PC-3 (cell line): Measurements from ENCODE around the gene GUCY2D. TPM values are rescaled to one million over a fixed set of nuclear protein-coding genes. Genes with fewer than 3 reads are reported as not detected.
"Not testable (repeated sequence)": the region's sequence is repeated elsewhere in the genome, so short reads cannot be mapped to it uniquely, and the experiment has no call there.

Experiments
- ATAC-seq: fragments of 200-7000 bp; cut with Tn5 transposase; 2 replicates; pipeline ENCODE4 v1.9.1; 2020; ENCODE audit warnings: mild to moderate bottlenecking, moderate library complexity
- Bru-seq: library from RNA; stranded (reverse); fragments of 400-500 nt; gene quantifications from one replicate; lab custom pipeline; 2021; lab: Mats Ljungman, UMichigan
- BruChase-seq, 2 experiments: library from RNA; stranded (reverse); fragments of 400-500 nt; gene quantifications; one replicate each; lab custom pipeline; 2021; lab: Mats Ljungman, UMichigan
- BruUV-seq: library from RNA; stranded (reverse); fragments of 400-500 nt; replicated peaks from 2 replicates; lab custom pipeline; 2021; lab: Mats Ljungman, UMichigan
- CTCF ChIA-PET: fragments of 300-600 bp; sonication (Branson Sonifier 250); formaldehyde crosslinking; loops from one replicate; lab custom pipeline; 2022; ENCODE audit warnings: antibody characterized with exemption; lab: Charles Lee
- POLR2A ChIA-PET: fragments of 300-600 bp; sonication (Branson Sonifier 250); formaldehyde crosslinking; loops from one replicate; lab custom pipeline; 2022; ENCODE audit warnings: antibody characterized with exemption; ENCODE audit not compliant: unreplicated experiment; lab: Charles Lee
- DNase-seq: peaks from one replicate; pipeline ENCODE4 v3.0.0-alpha.2; 2015
- H2AFZ ChIP-seq: fragments of 300-600 bp; sonication (generic); 2 replicates; pipeline ENCODE4 v1.6.0; 2016; ENCODE audit warnings: antibody characterized with exemption, low read length
- H3F3A ChIP-seq: fragments of 300-600 bp; sonication (generic); one replicate; pipeline ENCODE4 v1.6.0; 2017; ENCODE audit warnings: antibody characterized with exemption, low read length, control low read depth, mild to moderate bottlenecking; ENCODE audit not compliant: unreplicated experiment
- H3K27ac ChIP-seq: fragments of 300-600 bp; sonication (generic); 2 replicates; pipeline ENCODE4 v1.5.1; 2016; ENCODE audit warnings: mild to moderate bottlenecking, low read length
- H3K27me3 ChIP-seq: fragments of 300-600 bp; sonication (generic); 2 replicates; pipeline ENCODE4 v1.6.1; 2016; ENCODE audit warnings: low read length, mixed read lengths
- H3K36me3 ChIP-seq: fragments of 300-600 bp; sonication (generic); 2 replicates; pipeline ENCODE4 v1.6.1; 2016; ENCODE audit warnings: low read depth, mixed run types, low read length, mixed read lengths
- H3K4me1 ChIP-seq: fragments of 300-600 bp; sonication (generic); 2 replicates; pipeline ENCODE4 v1.5.1; 2016; ENCODE audit warnings: low read length; ENCODE audit not compliant: insufficient read depth
- H3K4me2 ChIP-seq: fragments of 300-600 bp; sonication (generic); 2 replicates; pipeline ENCODE4 v1.6.0; 2016; ENCODE audit warnings: low read length
- H3K4me3 ChIP-seq: fragments of 300-600 bp; sonication (generic); 2 replicates; pipeline ENCODE4 v1.5.1; 2016; ENCODE audit warnings: mild to moderate bottlenecking, low read length, mixed read lengths
- H3K79me2 ChIP-seq: fragments of 300-600 bp; sonication (generic); 2 replicates; pipeline ENCODE4 v1.6.1; 2017; ENCODE audit warnings: low read length, mixed read lengths
- H3K9ac ChIP-seq: fragments of 300-600 bp; sonication (generic); 2 replicates; pipeline ENCODE4 v1.6.0; 2016; ENCODE audit warnings: mild to moderate bottlenecking, low read length
- H3K9me2 ChIP-seq: fragments of 300-600 bp; sonication (generic); replicated peaks from 2 replicates; pipeline ENCODE4 v1.6.1; 2016; ENCODE audit warnings: mixed run types, low read length, mixed read lengths
- H3K9me3 ChIP-seq: fragments of 300-600 bp; sonication (generic); 2 replicates; pipeline ENCODE4 v1.6.1; 2016; ENCODE audit warnings: low read length, mixed read lengths
- H4K20me1 ChIP-seq: fragments of 300-600 bp; sonication (generic); 2 replicates; pipeline ENCODE4 v1.6.1; 2016; ENCODE audit warnings: low read length, mixed read lengths
- CTCF ChIP-seq: fragments of 300-600 bp; sonication (generic); conservative IDR thresholded peaks from 2 replicates; pipeline ENCODE4 v1.5.1; 2017; ENCODE audit warnings: antibody characterized with exemption, low read depth, mild to moderate bottlenecking, low read length
- EZH2 ChIP-seq: fragments of 300-600 bp; sonication (generic); IDR thresholded peaks from one replicate; pipeline ENCODE4 v1.6.1; 2017; ENCODE audit warnings: antibody characterized with exemption, mild to moderate bottlenecking, low read length; ENCODE audit not compliant: unreplicated experiment
- EZH2phosphoT487 ChIP-seq: fragments of 300-600 bp; sonication (generic); IDR thresholded peaks from 2 replicates; pipeline ENCODE4 v1.6.1; 2018; ENCODE audit warnings: mild to moderate bottlenecking, antibody characterized with exemption, low read length, borderline replicate concordance
- intact Hi-C: fragments of 100-400 bp; cut with micrococcal nuclease; formaldehyde crosslinking; loops from 2 replicates; pipeline ENCODE4 v1.9.0; 2023
- long read RNA-seq: library from polyadenylated mRNA; unstranded; transcript quantifications from one replicate; pipeline ENCODE4 v2.0.0, GENCODE V29; 2021; ENCODE audit not compliant: unreplicated experiment
- total RNA-seq: library from RNA; depleted of rRNA; stranded (reverse); fragments of >200 nt; gene quantifications from 2 replicates; pipeline ENCODE4 v1.2.3, GENCODE V29; 2014; rRNA removed

GUCY2D gene
- total RNA-seq (0.12 TPM in 1 of 2 replicates, not detected in the other), Bru-seq, nascent RNA (percentile 19 among the genes with signal in this experiment), BruChase-seq, experiment 1, labeled RNA remaining after a 6-hour chase (percentile 13 among the genes with signal in this experiment), BruChase-seq, experiment 2, labeled RNA remaining after a 2-hour chase (percentile 11 among the genes with signal in this experiment)
- long read RNA-seq, partial matches to known transcripts = 0 of 2 reads
- long read RNA-seq, other reads (novel, unspliced or antisense) = 2 of 2 reads

GRCh38 chr17:8001976-8002720 lies at the start of gene GUCY2D:
GUCY2D (plus strand) TSS chr17:8002615; CDS start chr17:8003048, 433 bp downstream.
- H3K36me3 ChIP-seq = no peaks in the 10 kb centered on the region
- H3K4me2 ChIP-seq = no peak within 1 kb of the TSS
- H3K9ac ChIP-seq = no peak within 1 kb of the TSS
- no peaks in the 10 kb centered on the region for H3K9me2 ChIP-seq
- POLR2A ChIA-PET = no interaction called here
- intact Hi-C loops = no loop called here
- no peaks in the 10 kb centered on the region for H3K27me3 ChIP-seq
- H3K9me3 ChIP-seq = no peaks in the 10 kb centered on the region
- no peak within 1 kb of the TSS for H3K27ac ChIP-seq
- H3F3A ChIP-seq = no peaks in the 10 kb centered on the region
- no peak for TF ChIP-seq EZH2phosphoT487
- TF ChIP-seq CTCF = no peak
- no peak for TF ChIP-seq EZH2
- H4K20me1 ChIP-seq = no peaks in the 10 kb centered on the region
- no peaks in the 10 kb centered on the region for H3K4me1 ChIP-seq
- ATAC-seq (no peak), DNase-seq (no peak)
- no peaks in the 10 kb centered on the region for H3K79me2 ChIP-seq
- CTCF ChIA-PET = no interaction called here
- no peak within 1 kb of the TSS for H2AFZ ChIP-seq
- no peak within 1 kb of the TSS for H3K4me3 ChIP-seq
- BruUV-seq = no TSS peak

GRCh38 chr17:7953266-7953665 lies 49.1 kb upstream of the GUCY2D start:
- CTCF ChIA-PET = interaction anchor here (0.6 kb wide), 1 partner anchor 10 kb away, joined by 14 read pairs; no protein-coding TSS in a partner anchor
- H3K4me3 ChIP-seq, H3F3A ChIP-seq, H3K79me2 ChIP-seq, H2AFZ ChIP-seq, H3K4me2 ChIP-seq, H3K27ac ChIP-seq, H3K36me3 ChIP-seq, BruUV-seq, intact Hi-C loops, H3K4me1 ChIP-seq, POLR2A ChIA-PET, H3K9me3 ChIP-seq, ATAC-seq, H3K27me3 ChIP-seq, H3K9ac ChIP-seq, H3K9me2 ChIP-seq, H4K20me1 ChIP-seq, DNase-seq: not testable (repeated sequence)

GRCh38 chr17:7955414-7956227 lies 46.8 kb upstream of the GUCY2D start:
- H3K4me1 ChIP-seq = peaks cover 4% of the 10 kb centered on the region
- H3F3A ChIP-seq = no peaks in the 10 kb centered on the region
- no peak overlapping the region for H3K9ac ChIP-seq
- no peak for TF ChIP-seq EZH2
- no peak for TF ChIP-seq EZH2phosphoT487
- no peak for TF ChIP-seq CTCF
- no peak overlapping the region for H3K4me2 ChIP-seq
- ChIA-PET POLR2A (no interaction called here), CTCF (no interaction called here)
- H3K27me3 ChIP-seq = no peaks in the 10 kb centered on the region
- H3K27ac ChIP-seq = no peak overlapping the region
- BruUV-seq = no TSS peak
- ATAC-seq (no peak), DNase-seq (no peak)
- H4K20me1 ChIP-seq = no peaks in the 10 kb centered on the region
- no peaks in the 10 kb centered on the region for H3K79me2 ChIP-seq
- intact Hi-C loops = no loop called here
- no peak overlapping the region for H3K4me3 ChIP-seq
- no peaks in the 10 kb centered on the region for H3K9me2 ChIP-seq
- H3K36me3 ChIP-seq = no peaks in the 10 kb centered on the region
- H2AFZ ChIP-seq = no peak overlapping the region
- no peaks in the 10 kb centered on the region for H3K9me3 ChIP-seq
